A673 (cell line): ENCODE results near the gene ASIC3. TPM values are rescaled to one million over a fixed set of nuclear protein-coding genes. Genes with fewer than 3 reads are reported as not detected.

ENCODE experiments used
- Bru-seq: library from RNA; stranded (reverse); fragments of 400-500 nt; gene quantifications from one replicate; lab custom pipeline; 2021; lab: Mats Ljungman, UMichigan
- BruChase-seq, 2 experiments: library from RNA; stranded (reverse); fragments of 400-500 nt; gene quantifications; one replicate each; lab custom pipeline; 2021; lab: Mats Ljungman, UMichigan
- BruUV-seq: library from RNA; stranded (reverse); fragments of 400-500 nt; replicated peaks from 2 replicates; lab custom pipeline; 2021; lab: Mats Ljungman, UMichigan
- CTCF ChIA-PET: fragments of 300-600 bp; sonication (Branson Sonifier 250); formaldehyde crosslinking; loops from one replicate; lab custom pipeline; 2022; ENCODE audit warnings: antibody characterized with exemption; lab: Charles Lee
- POLR2A ChIA-PET: fragments of 300-600 bp; sonication (Branson Sonifier 250); formaldehyde crosslinking; loops from one replicate; lab custom pipeline; 2022; ENCODE audit warnings: antibody characterized with exemption; ENCODE audit not compliant: low non-redundant PET; lab: Charles Lee
- DNase-seq: peaks from one replicate; pipeline ENCODE4 v3.0.0-alpha.2; 2015; ENCODE audit warnings: low spot score
- H3K27ac ChIP-seq: fragments of 200-600 bp; sonication (generic); 2 replicates; pipeline ENCODE4 v1.5.1; 2016; ENCODE audit warnings: mixed run types, low read depth, mild to moderate bottlenecking, mixed read lengths, antibody characterized with exemption, low read length; ENCODE audit not compliant: poor library complexity, severe bottlenecking
- H3K27me3 ChIP-seq: fragments of 200-600 bp; sonication (generic); replicated peaks from 2 replicates; pipeline ENCODE4 v1.6.1; 2017; ENCODE audit warnings: mixed run types, low read depth, mild to moderate bottlenecking, mixed read lengths, antibody characterized with exemption, low read length; ENCODE audit not compliant: insufficient read depth, poor library complexity
- H3K36me3 ChIP-seq: fragments of 200-600 bp; sonication (generic); 2 replicates; pipeline ENCODE4 v1.6.1; 2016; ENCODE audit warnings: mixed run types, mild to moderate bottlenecking, mixed read lengths, antibody characterized with exemption, low read length; ENCODE audit not compliant: insufficient read depth, poor library complexity, severe bottlenecking
- H3K4me1 ChIP-seq: fragments of 200-600 bp; sonication (generic); 2 replicates; pipeline ENCODE4 v1.6.1; 2017; ENCODE audit warnings: mixed run types, mild to moderate bottlenecking, mixed read lengths, antibody characterized with exemption, low read length; ENCODE audit not compliant: insufficient read depth, poor library complexity, severe bottlenecking
- H3K4me3 ChIP-seq: fragments of 200-600 bp; sonication (generic); 2 replicates; pipeline ENCODE4 v1.5.1; 2016; ENCODE audit warnings: low read depth, mixed run types, mild to moderate bottlenecking, mixed read lengths, low read length; ENCODE audit not compliant: poor library complexity, severe bottlenecking
- H3K9me3 ChIP-seq: fragments of 200-600 bp; sonication (generic); 2 replicates; pipeline ENCODE4 v1.6.1; 2016; ENCODE audit warnings: mixed run types, low read depth, mild to moderate bottlenecking, mixed read lengths, antibody characterized with exemption, low read length; ENCODE audit not compliant: poor library complexity, severe bottlenecking
- CTCF ChIP-seq: fragments of 300-800, 200-600 bp; sonication (generic); conservative IDR thresholded peaks from 2 replicates; pipeline ENCODE4 v1.5.1; 2017; ENCODE audit warnings: low read depth, mild to moderate bottlenecking, antibody characterized with exemption, low read length, moderate library complexity, mixed read lengths
- EZH2 ChIP-seq: fragments of 200-600 bp; sonication (generic); IDR thresholded peaks from 2 replicates; pipeline ENCODE4 v1.6.1; 2017; ENCODE audit warnings: borderline replicate concordance, low read depth, mild to moderate bottlenecking, mixed read lengths, antibody characterized with exemption, low read length; ENCODE audit not compliant: poor library complexity, severe bottlenecking
- intact Hi-C: fragments of 100-400 bp; cut with micrococcal nuclease; formaldehyde crosslinking; loops from one replicate; pipeline ENCODE4 v1.10.0; 2022; ENCODE audit not compliant: unreplicated experiment
- long read RNA-seq: library from polyadenylated mRNA; stranded (forward); transcript quantifications from one replicate; pipeline ENCODE4 v2.0.0, GENCODE V29; 2022
- total RNA-seq: library from RNA; stranded (reverse); gene quantifications from 2 replicates; pipeline ENCODE4 v1.2.3, GENCODE V29; 2021

The ASIC3 gene
- 4.5 and 6.7 TPM in 2 replicates for total RNA-seq
- percentile 36 among the genes with signal in this experiment for Bru-seq, nascent RNA
- BruChase-seq, experiment 1, labeled RNA remaining after a 2-hour chase: percentile 47 among the genes with signal in this experiment
- BruChase-seq, experiment 2, labeled RNA remaining after a 6-hour chase: percentile 59 among the genes with signal in this experiment
- long read RNA-seq, partial matches to known transcripts: 0 of 1 reads
- long read RNA-seq, other reads (novel, unspliced or antisense): 1 of 1 reads

DNA sequence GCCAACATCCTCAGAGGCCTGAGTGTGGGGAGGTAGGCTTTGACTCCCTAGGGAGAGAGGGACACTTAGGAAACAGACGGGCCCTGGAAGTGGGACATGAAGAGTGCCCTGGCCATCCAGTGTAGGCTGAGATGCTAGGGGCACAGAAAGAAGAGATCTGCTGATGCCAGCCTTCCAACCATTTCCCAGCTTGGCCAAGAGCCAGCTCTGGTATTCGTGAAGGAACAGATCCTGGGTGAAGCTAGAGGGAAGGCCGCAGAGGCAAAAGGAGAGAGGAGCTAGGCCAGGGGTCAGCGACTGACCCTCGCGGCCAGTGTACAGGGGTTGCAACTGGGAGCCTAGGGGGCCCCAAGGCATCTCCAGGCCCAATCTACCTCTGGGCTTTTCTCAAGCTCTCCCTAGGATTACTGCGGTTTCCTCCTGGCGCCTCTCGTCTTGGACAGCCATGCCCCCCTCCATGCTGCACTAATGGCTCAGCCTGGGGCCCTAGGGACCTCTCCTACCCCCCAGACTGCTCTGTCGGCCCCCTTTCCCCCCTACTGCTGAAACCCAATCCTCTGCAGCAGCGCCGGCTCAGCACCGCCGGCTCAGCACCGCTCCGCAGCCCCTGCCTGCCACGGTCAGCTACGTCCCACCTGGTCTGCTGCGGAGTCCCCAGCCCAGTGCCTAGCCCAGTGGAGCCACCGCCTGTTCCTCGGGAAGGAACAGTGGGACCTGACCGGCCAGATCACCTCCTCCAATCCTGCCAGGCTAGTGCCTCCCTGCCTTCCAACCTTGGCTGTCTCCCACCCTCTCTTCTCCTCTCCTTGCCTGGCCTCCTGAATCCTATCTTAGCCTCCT is at the start of gene ASIC3:
TSS of gene ASIC3 (plus strand) at position 556 of the 840 bp plus-strand sequence. CDS start 355 bp downstream, outside the sequence.
- H3K9me3 ChIP-seq: no peaks in the 10 kb centered on the region
- H3K4me3 ChIP-seq: no peak within 1 kb of the TSS
- no TSS peak for BruUV-seq
- H3K4me1 ChIP-seq: no peaks in the 10 kb centered on the region
- CTCF ChIA-PET: interaction anchor here (0.6 kb wide), 1 partner anchor 10 kb away, joined by 3 read pairs; no protein-coding TSS in a partner anchor
- H3K36me3 ChIP-seq: no peaks in the 10 kb centered on the region
- intact Hi-C loops: no loop called here
- TF ChIP-seq EZH2 (no peak), CTCF (no peak)
- no peaks in the 10 kb centered on the region for H3K27me3 ChIP-seq
- POLR2A ChIA-PET: no interaction called here
- H3K27ac ChIP-seq: no peak within 1 kb of the TSS
- DNase-seq: no peak

- H3K27me3 ChIP-seq: no peaks in the 10 kb centered on the region
- DNase-seq: no peak
- BruUV-seq: no TSS peak
- intact Hi-C loops: no loop called here
- TF ChIP-seq EZH2 (no peak), CTCF (no peak)
- no peak overlapping the region for H3K27ac ChIP-seq
- ChIA-PET POLR2A (no interaction called here), CTCF (no interaction called here)
- no peaks in the 10 kb centered on the region for H3K9me3 ChIP-seq
- H3K4me3 ChIP-seq: no peak overlapping the region
- H3K36me3 ChIP-seq: no peaks in the 10 kb centered on the region
- peaks cover 4% of the 10 kb centered on the region for H3K4me1 ChIP-seq
These were observed 49.3 kb upstream of the ASIC3 start for GRCh38 chr7:150999001-150999400.

GRCh38 chr7:150999497-151000230 is 48.7 kb upstream of the ASIC3 start:
- Histone ChIP-seq H3K36me3 (no peaks in the 10 kb centered on the region), H3K4me3 (no peak overlapping the region), H3K4me1 (peaks cover 4% of the 10 kb centered on the region), H3K27me3 (no peaks in the 10 kb centered on the region), H3K27ac (no peak overlapping the region), H3K9me3 (no peaks in the 10 kb centered on the region)
- CTCF ChIA-PET: no interaction called here
- BruUV-seq: no TSS peak
- no peak for TF ChIP-seq CTCF
- TF ChIP-seq EZH2: no peak
- DNase-seq: no peak
- POLR2A ChIA-PET: no interaction called here
- intact Hi-C loops: no loop called here
